Measurements from ENCODE around the gene ARL2BP.

Gene ARL2BP

DNA sequence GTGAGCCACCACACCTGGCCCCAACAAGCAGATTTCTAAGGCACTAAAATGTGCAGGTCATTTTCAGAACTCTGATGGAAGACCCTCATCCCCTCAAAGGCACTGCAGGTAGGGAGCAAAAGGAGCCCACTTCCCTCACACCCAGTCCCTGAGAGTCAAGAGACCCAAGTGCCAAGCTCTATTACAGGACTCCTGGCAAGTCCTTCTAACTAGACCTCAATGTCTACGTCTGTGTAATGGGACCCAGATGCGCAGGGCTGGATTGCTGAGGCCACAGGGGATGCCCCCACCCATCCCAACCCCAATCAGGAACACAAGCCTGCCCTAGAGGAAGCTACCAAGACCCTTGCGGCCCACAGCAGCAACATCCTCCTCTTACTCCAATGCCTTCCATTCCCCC, 36.7 kb downstream of the ARL2BP start:
- Histone ChIP-seq H3K4me1 (ENCODE audit: control insufficient read depth in 1 of 2, insufficient read depth in 2 of 2, low read length in 2 of 2) (peaks cover 25 to 28% of the 10 kb centered on the region in 2 donors), H3K27me3 (ENCODE audit: control insufficient read depth in 1 of 2, insufficient read depth in 2 of 2, low read length in 2 of 2) (no peaks in the 10 kb centered on the region), H3K4me3 (ENCODE audit: low read depth in 1 of 2, low read length in 2 of 2) (no peak overlapping the region), H3K27ac (ENCODE audit: low read depth, low read length) (no peak overlapping the region), H3K9ac (ENCODE audit: low read depth in 1 of 2, low read length in 2 of 2) (no peak overlapping the region), H3K9me3 (ENCODE audit: control insufficient read depth in 1 of 2, low read length in 2 of 2) (no peaks in the 10 kb centered on the region), H3K36me3 (ENCODE audit: control insufficient read depth in 1 of 2, insufficient read depth in 2 of 2, low read length in 2 of 2) (no peaks in the 10 kb centered on the region)

- Histone ChIP-seq H3K9ac (ENCODE audit: low read depth in 1 of 2, low read length in 2 of 2) (peak overlapping the region; percentile 1 to 83), H3K4me3 (ENCODE audit: low read depth in 1 of 2, low read length in 2 of 2) (peak overlapping the region; percentile 74 to 79), H3K9me3 (ENCODE audit: control insufficient read depth in 1 of 2, low read length in 2 of 2) (no peaks in the 10 kb centered on the region), H3K4me1 (ENCODE audit: control insufficient read depth in 1 of 2, insufficient read depth in 2 of 2, low read length in 2 of 2) (peaks cover 22 to 23% of the 10 kb centered on the region in 2 donors), H3K27me3 (ENCODE audit: control insufficient read depth in 1 of 2, insufficient read depth in 2 of 2, low read length in 2 of 2) (no peaks in the 10 kb centered on the region), H3K27ac (ENCODE audit: low read depth, low read length) (no peak overlapping the region), H3K36me3 (ENCODE audit: control insufficient read depth in 1 of 2, insufficient read depth in 2 of 2, low read length in 2 of 2) (no peaks in the 10 kb centered on the region)
These were observed 37.6 kb downstream of the ARL2BP start for GRCh38 chr16:57282510-57283213.

GRCh38 chr16:57283214-57283958, 38.3 kb downstream of the ARL2BP start:
- H3K9ac ChIP-seq (ENCODE audit: low read depth in 1 of 2, low read length in 2 of 2), result peak overlapping the region; percentile 76 to 83
- H3K27ac ChIP-seq (ENCODE audit: low read depth, low read length), result peak overlapping the region; percentile 62

DNA sequence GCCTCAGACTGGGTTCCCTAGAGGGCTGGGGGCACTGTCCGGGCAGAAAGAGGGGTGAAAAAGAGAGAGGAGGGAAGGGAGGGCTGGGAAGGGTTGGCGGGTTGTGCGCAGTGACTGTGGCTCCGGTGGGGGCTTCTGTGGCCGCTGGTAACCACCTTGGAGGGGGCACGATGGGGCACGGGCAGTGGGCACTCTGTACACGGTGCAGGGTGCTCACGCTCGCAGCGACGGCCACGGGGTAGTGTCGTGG, 38.8 kb downstream of the ARL2BP start:
- Histone ChIP-seq H3K9me3 (ENCODE audit: control insufficient read depth in 1 of 2, low read length in 2 of 2) (no peaks in the 10 kb centered on the region), H3K27ac (ENCODE audit: low read depth, low read length) (peak overlapping the region; percentile 62), H3K4me3 (ENCODE audit: low read depth in 1 of 2, low read length in 2 of 2) (peak overlapping the region; percentile 74 to 79), H3K9ac (ENCODE audit: low read depth in 1 of 2, low read length in 2 of 2) (peak overlapping the region; percentile 76 to 83), H3K4me1 (ENCODE audit: control insufficient read depth in 1 of 2, insufficient read depth in 2 of 2, low read length in 2 of 2) (peaks cover 16% of the 10 kb centered on the region in 2 donors), H3K27me3 (ENCODE audit: control insufficient read depth in 1 of 2, insufficient read depth in 2 of 2, low read length in 2 of 2) (no peaks in the 10 kb centered on the region), H3K36me3 (ENCODE audit: control insufficient read depth in 1 of 2, insufficient read depth in 2 of 2, low read length in 2 of 2) (no peaks in the 10 kb centered on the region)

More at GRCh38 chr16:57283214-57283958, 38.3 kb downstream of the ARL2BP start:
- no peaks in the 10 kb centered on the region for H3K27me3 ChIP-seq (ENCODE audit: control insufficient read depth in 1 of 2, insufficient read depth in 2 of 2, low read length in 2 of 2)
- no peaks in the 10 kb centered on the region for H3K9me3 ChIP-seq (ENCODE audit: control insufficient read depth in 1 of 2, low read length in 2 of 2)
- H3K36me3 ChIP-seq (ENCODE audit: control insufficient read depth in 1 of 2, insufficient read depth in 2 of 2, low read length in 2 of 2), result no peaks in the 10 kb centered on the region
- peak overlapping the region; percentile 74 to 79 for H3K4me3 ChIP-seq (ENCODE audit: low read depth in 1 of 2, low read length in 2 of 2)
- H3K4me1 ChIP-seq (ENCODE audit: control insufficient read depth in 1 of 2, insufficient read depth in 2 of 2, low read length in 2 of 2), result peaks cover 20 to 21% of the 10 kb centered on the region in 2 donors

DNA sequence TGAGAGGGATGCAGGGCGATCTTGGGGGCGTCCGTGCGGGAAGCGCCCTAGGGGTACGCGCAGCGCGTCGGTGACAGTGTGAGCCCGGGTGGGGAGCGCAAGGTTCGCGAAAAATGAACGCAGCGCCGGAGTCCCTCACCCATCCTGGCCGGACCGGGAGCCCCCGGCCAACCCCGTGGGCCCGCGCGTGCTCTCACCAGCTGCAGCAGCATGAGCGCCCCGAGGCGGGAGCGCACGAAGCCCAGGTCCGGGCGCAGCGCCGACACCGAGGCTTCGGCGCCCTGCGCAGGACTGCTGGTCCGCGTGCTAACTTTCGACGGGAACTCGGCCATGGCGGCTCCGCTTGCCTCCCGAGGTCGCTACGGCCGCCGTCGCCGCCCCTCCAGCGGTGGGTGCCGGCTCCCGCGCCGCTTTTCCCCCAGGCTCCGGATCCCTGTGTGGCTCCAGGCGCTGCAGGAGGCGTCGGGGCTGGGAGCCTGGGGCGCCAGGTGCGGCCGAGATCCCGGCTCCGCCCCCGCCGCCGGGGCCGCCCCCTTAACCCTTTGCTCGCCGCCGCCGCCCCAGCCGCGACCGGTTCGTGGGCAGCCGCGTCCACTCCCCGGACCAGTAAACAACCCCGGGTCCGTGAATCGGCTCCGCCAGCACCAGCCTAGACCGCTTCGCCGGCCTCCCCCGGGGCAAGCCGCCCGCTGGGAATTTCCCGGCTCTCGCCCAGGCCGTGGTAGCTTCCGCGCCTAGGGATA, 39.3 kb downstream of the ARL2BP start, which contains the start of gene PLLP:
TSS of gene PLLP (minus strand) at position 464 of the 743 bp plus-strand sequence. CDS start at position 332, 132 bp downstream.
- Histone ChIP-seq H3K4me1 (ENCODE audit: control insufficient read depth in 1 of 2, insufficient read depth in 2 of 2, low read length in 2 of 2) (peaks cover 14 to 16% of the 10 kb centered on the region in 2 donors), H3K36me3 (ENCODE audit: control insufficient read depth in 1 of 2, insufficient read depth in 2 of 2, low read length in 2 of 2) (no peaks in the 10 kb centered on the region), H3K4me3 (ENCODE audit: low read depth in 1 of 2, low read length in 2 of 2) (peak within 1 kb of the TSS; percentile 74 to 79), H3K27ac (ENCODE audit: low read depth, low read length) (peak within 1 kb of the TSS; percentile 62), H3K9me3 (ENCODE audit: control insufficient read depth in 1 of 2, low read length in 2 of 2) (no peaks in the 10 kb centered on the region), H3K27me3 (ENCODE audit: control insufficient read depth in 1 of 2, insufficient read depth in 2 of 2, low read length in 2 of 2) (no peaks in the 10 kb centered on the region), H3K9ac (ENCODE audit: low read depth in 1 of 2, low read length in 2 of 2) (peak within 1 kb of the TSS; percentile 76 to 83)

DNA sequence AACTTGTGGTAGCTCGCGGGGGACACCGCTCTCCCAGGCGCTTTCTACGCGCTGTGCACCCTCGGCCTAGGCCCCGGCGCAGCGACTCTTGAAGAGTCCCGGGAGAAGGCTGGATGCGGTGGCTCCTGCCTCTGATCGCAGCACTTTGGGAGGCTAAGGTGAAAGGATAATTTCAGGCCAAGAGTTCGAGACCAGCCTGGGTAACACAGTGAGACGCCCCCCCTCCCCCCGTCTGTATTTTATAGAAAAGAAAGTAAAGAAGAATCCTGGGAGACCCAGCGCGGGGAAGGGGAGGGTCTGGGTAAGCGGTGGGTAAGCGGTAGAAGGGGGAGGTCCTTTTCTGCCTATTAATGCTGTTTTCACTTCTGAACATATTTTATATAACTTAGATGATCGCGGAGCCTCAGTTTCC, 39.9 kb downstream of the ARL2BP start:
- H3K9ac ChIP-seq (ENCODE audit: low read depth in 1 of 2, low read length in 2 of 2), result peak overlapping the region in 1 of 2 donors; percentile 71
- H3K27ac ChIP-seq (ENCODE audit: low read depth, low read length), result no peak overlapping the region

GRCh38 chr16:57285379-57285778, 40.3 kb downstream of the ARL2BP start:
- no peaks in the 10 kb centered on the region for H3K9me3 ChIP-seq (ENCODE audit: control insufficient read depth in 1 of 2, low read length in 2 of 2)
- no peak overlapping the region for H3K27ac ChIP-seq (ENCODE audit: low read depth, low read length)
- H3K27me3 ChIP-seq (ENCODE audit: control insufficient read depth in 1 of 2, insufficient read depth in 2 of 2, low read length in 2 of 2), result no peaks in the 10 kb centered on the region
- no peak overlapping the region for H3K9ac ChIP-seq (ENCODE audit: low read depth in 1 of 2, low read length in 2 of 2)
- H3K4me3 ChIP-seq (ENCODE audit: low read depth in 1 of 2, low read length in 2 of 2), result peak overlapping the region in 1 of 2 donors; percentile 74
- no peaks in the 10 kb centered on the region for H3K36me3 ChIP-seq (ENCODE audit: control insufficient read depth in 1 of 2, insufficient read depth in 2 of 2, low read length in 2 of 2)
- H3K4me1 ChIP-seq (ENCODE audit: control insufficient read depth in 1 of 2, insufficient read depth in 2 of 2, low read length in 2 of 2), result peaks cover 5 to 8% of the 10 kb centered on the region in 2 donors

More for the DNA sequence above, 39.9 kb downstream of the ARL2BP start:
- H3K27me3 ChIP-seq (ENCODE audit: control insufficient read depth in 1 of 2, insufficient read depth in 2 of 2, low read length in 2 of 2), result no peaks in the 10 kb centered on the region
- H3K36me3 ChIP-seq (ENCODE audit: control insufficient read depth in 1 of 2, insufficient read depth in 2 of 2, low read length in 2 of 2), result no peaks in the 10 kb centered on the region
- no peaks in the 10 kb centered on the region for H3K9me3 ChIP-seq (ENCODE audit: control insufficient read depth in 1 of 2, low read length in 2 of 2)
- H3K4me3 ChIP-seq (ENCODE audit: low read depth in 1 of 2, low read length in 2 of 2), result peak overlapping the region; percentile 74 to 79
- peaks cover 10 to 12% of the 10 kb centered on the region in 2 donors for H3K4me1 ChIP-seq (ENCODE audit: control insufficient read depth in 1 of 2, insufficient read depth in 2 of 2, low read length in 2 of 2)

GRCh38 chr16:57289391-57290257, 44.6 kb downstream of the ARL2BP start:
- no peak overlapping the region for H3K9ac ChIP-seq (ENCODE audit: low read depth in 1 of 2, low read length in 2 of 2)
- no peaks in the 10 kb centered on the region for H3K9me3 ChIP-seq (ENCODE audit: control insufficient read depth in 1 of 2, low read length in 2 of 2)
- H3K36me3 ChIP-seq (ENCODE audit: control insufficient read depth in 1 of 2, insufficient read depth in 2 of 2, low read length in 2 of 2), result no peaks in the 10 kb centered on the region
- H3K27me3 ChIP-seq (ENCODE audit: control insufficient read depth in 1 of 2, insufficient read depth in 2 of 2, low read length in 2 of 2), result no peaks in the 10 kb centered on the region
- H3K4me3 ChIP-seq (ENCODE audit: low read depth in 1 of 2, low read length in 2 of 2), result no peak overlapping the region
- H3K27ac ChIP-seq (ENCODE audit: low read depth, low read length), result no peak overlapping the region
- peaks cover 7 to 9% of the 10 kb centered on the region in 2 donors for H3K4me1 ChIP-seq (ENCODE audit: control insufficient read depth in 1 of 2, insufficient read depth in 2 of 2, low read length in 2 of 2)

DNA sequence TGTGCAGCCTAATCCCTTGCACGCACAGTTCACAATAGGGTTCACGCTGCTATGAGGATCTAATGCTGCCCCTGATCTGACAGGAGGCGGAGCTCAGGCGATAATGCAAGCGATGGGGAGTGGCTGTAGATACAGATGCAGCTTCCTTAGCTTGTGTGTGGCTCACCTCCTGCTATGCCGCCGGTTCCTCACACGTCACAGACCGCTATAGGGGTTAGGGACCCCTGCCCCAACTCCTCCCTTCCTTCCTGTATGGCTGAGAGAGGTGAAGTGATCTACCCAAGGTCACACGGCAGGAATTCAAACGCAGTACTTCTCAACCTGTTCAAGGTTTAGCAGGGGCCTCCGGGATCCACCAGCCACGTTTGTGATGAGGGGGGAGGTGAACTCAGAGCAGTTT, 52.8 kb downstream of the ARL2BP start:
- H3K36me3 ChIP-seq (ENCODE audit: control insufficient read depth in 1 of 2, insufficient read depth in 2 of 2, low read length in 2 of 2), result no peaks in the 10 kb centered on the region
- H3K27ac ChIP-seq (ENCODE audit: low read depth, low read length), result no peak overlapping the region
- H3K9me3 ChIP-seq (ENCODE audit: control insufficient read depth in 1 of 2, low read length in 2 of 2), result no peaks in the 10 kb centered on the region
- H3K4me3 ChIP-seq (ENCODE audit: low read depth in 1 of 2, low read length in 2 of 2), result no peak overlapping the region
- no peaks in the 10 kb centered on the region for H3K27me3 ChIP-seq (ENCODE audit: control insufficient read depth in 1 of 2, insufficient read depth in 2 of 2, low read length in 2 of 2)
- peak overlapping the region in 1 of 2 donors; percentile 7 for H3K9ac ChIP-seq (ENCODE audit: low read depth in 1 of 2, low read length in 2 of 2)
- peaks cover 14 to 16% of the 10 kb centered on the region in 2 donors for H3K4me1 ChIP-seq (ENCODE audit: control insufficient read depth in 1 of 2, insufficient read depth in 2 of 2, low read length in 2 of 2)

Data from duodenal mucosa (tissue), 2 donors.